H1 (cell line): ENCODE measurements around the gene MAP3K10. TPM values are rescaled to one million over a fixed set of nuclear protein-coding genes. Genes with fewer than 3 reads are reported as not detected.

ENCODE experiments used
- CEBPB ChIP-seq: IDR thresholded peaks from 2 replicates; pipeline ENCODE4 v1.6.1; 2012; ENCODE audit warnings: low read depth, low read length
- JUN ChIP-seq: IDR thresholded peaks from 2 replicates; pipeline ENCODE4 v1.6.1; 2011; ENCODE audit warnings: low read depth, mild to moderate bottlenecking, improper control_type of control experiment, low read length
- PHF8 ChIP-seq: fragments of 200-600 bp; sonication (generic); conservative IDR thresholded peaks from 2 replicates; pipeline ENCODE4 v1.7.1; 2012; ENCODE audit warnings: low read depth, mild to moderate bottlenecking, inconsistent platforms, low read length, moderate library complexity
- POLR2AphosphoS5 ChIP-seq: IDR thresholded peaks from 2 replicates; pipeline ENCODE4 v1.6.1; 2011; ENCODE audit warnings: low read depth, low read length
- RNF2 ChIP-seq: fragments of 200-900, 300-1000 bp; sonication (generic); IDR thresholded peaks from 2 replicates; pipeline ENCODE4 v1.7.1; 2016; ENCODE audit warnings: borderline replicate concordance, low read depth, mild to moderate bottlenecking, antibody characterized with exemption, low read length; ENCODE audit not compliant: poor library complexity, severe bottlenecking; ENCODE audit errors: missing control alignments
- RXRA ChIP-seq: IDR thresholded peaks from 2 replicates; pipeline ENCODE4 v1.6.1; 2011; ENCODE audit warnings: low read depth, mild to moderate bottlenecking, low read length, moderate library complexity; ENCODE audit not compliant: insufficient read depth
- SAP30 ChIP-seq: fragments of 300-600 bp; sonication (generic); IDR thresholded peaks from 2 replicates; pipeline ENCODE4 v1.7.1; 2012; ENCODE audit warnings: low read length, moderate library complexity, mild to moderate bottlenecking, inconsistent platforms; ENCODE audit not compliant: insufficient read depth, insufficient replicate concordance
- SIX5 ChIP-seq: IDR thresholded peaks from 2 replicates; pipeline ENCODE4 v1.6.1; 2011; ENCODE audit warnings: mild to moderate bottlenecking, low read depth, low read length
- TAF1 ChIP-seq: IDR thresholded peaks from 2 replicates; pipeline ENCODE4 v1.6.1; 2011; ENCODE audit warnings: mild to moderate bottlenecking, low read depth, low read length
- TAF7 ChIP-seq: optimal IDR thresholded peaks from 2 replicates; pipeline ENCODE3; 2011; ENCODE audit warnings: low read depth, mild to moderate bottlenecking, inconsistent platforms, low read length, moderate library complexity, borderline replicate concordance
- TBP ChIP-seq: IDR thresholded peaks from 2 replicates; pipeline ENCODE4 v1.6.1; 2011; ENCODE audit warnings: low read depth, low read length, improper control_type of control experiment
- YY1 ChIP-seq: IDR thresholded peaks from 2 replicates; pipeline ENCODE4 v1.6.1; 2011; ENCODE audit warnings: low read depth, mild to moderate bottlenecking, low read length
- ZNF274 ChIP-seq: IDR thresholded peaks from 2 replicates; pipeline ENCODE4 v1.7.0; 2012; ENCODE audit warnings: low read length, borderline replicate concordance; ENCODE audit errors: extremely low read depth
- polyA plus RNA-seq, 7 experiments: library from polyadenylated mRNA; depleted of rRNA in 3 of 7; stranded (reverse) in 5 of 7; unstranded in 2 of 7; fragments of >200 nt in 5 of 7; fragments of 200-250 nt in 2 of 7; gene quantifications; 1 replicate in 5 of 7; 2 replicates in 1 of 7; 4 replicates in 1 of 7; pipeline versions ENCODE4 v1.2.1 to v1.2.3, GENCODE V29; 2011 to 2013; ENCODE audit warnings: missing spikeins in 2 of 7, mixed read lengths in 2 of 7
- total RNA-seq: library from RNA; stranded (reverse); fragmentation: NEBNext Ultra II Directional; extraction: Animal tissue kit (Norgen Biotek cat#: 25700); gene quantifications from 2 replicates; pipeline ENCODE4 v1.2.1, GENCODE V29; 2021

MAP3K10 gene
- total and polyA plus RNA-seq, 2 of the 8 experiments (the other 6 are each of a cell fraction or from before 2014, with no cell fraction given), result 4.9 to 15.9 TPM

- TF ChIP-seq ZNF274 (no peak), TAF1 (no peak), TAF7 (no peak), SAP30 (no peak), TBP (no peak), YY1 (no peak), RXRA (no peak), SIX5 (peak; percentile 64), JUN (no peak), POLR2AphosphoS5 (no peak), PHF8 (peak; percentile 51), CEBPB (no peak), RNF2 (no peak)
Observed at GRCh38 chr19:40190891-40191835, at the start of gene MAP3K10 (continued).
